ENCODE data around the gene CARMIL3. TPM values are rescaled to one million over a fixed set of nuclear protein-coding genes. Genes with fewer than 3 reads are reported as not detected.

CARMIL3 gene
- total RNA-seq, 3 donors from 2014 or later, result 0.16 to 0.98 (median 0.73) TPM

DNA sequence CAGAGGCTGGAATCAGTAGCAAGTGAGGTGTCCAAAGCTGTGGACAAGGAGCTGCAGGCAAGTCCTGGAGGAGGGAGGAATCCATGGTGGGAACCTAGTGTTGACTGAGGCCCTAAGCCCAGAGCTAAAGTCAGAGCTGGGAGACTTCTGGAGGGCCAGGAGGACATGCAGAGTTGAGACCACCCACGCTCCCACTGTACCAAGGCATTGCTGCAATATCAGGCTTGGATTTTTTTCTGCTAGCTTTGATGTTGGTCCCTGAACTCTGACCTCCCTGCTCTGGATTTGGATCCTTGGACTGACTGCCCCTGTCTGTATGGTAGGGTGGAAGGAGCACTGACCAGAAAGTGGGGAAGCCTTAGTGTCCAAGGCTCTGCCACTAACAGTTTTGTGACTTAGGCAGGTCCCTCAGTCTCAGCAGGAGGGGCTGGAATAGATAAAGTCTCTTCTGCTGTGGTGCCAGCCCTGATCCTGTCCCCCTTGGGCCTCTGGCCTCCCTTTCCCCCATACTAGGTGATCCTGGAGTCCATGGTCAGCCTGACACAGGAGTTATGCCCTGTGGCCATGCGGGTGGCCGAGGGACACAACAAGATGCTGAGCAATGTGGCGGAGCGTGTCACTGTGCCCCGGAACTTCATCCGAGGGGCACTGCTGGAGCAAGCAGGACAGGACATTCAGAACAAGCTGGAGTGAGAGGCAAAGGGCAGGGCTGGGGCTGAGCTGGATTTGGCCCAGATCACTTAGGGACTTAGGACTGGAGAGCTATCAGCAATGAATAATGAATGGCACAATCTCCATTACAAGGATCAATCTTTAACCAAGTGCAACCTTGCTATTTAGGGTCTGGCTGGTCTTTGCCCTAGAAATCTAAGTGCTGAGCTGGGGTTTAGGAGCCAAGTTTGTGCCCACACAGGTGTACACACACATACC is 9.4 kb downstream of the CARMIL3 start:
- intact Hi-C loops (cut with DNase I; ENCODE audit: low total_unique reads), result no loop called here
- DNase-seq (ENCODE audit: low spot score in 2 of 2), result no peak
- Histone ChIP-seq H3K27ac (no peak overlapping the region), H3K4me1 (no peaks in the 10 kb centered on the region), H3K9me3 (no peaks in the 10 kb centered on the region), H3K4me3 (no peak overlapping the region), H3K27me3 (no peaks in the 10 kb centered on the region), H3K36me3 (no peaks in the 10 kb centered on the region)
- no peak for TF ChIP-seq POLR2AphosphoS5 (IDR thresholded peaks at IDR 0.05)
- TF ChIP-seq POLR2A (IDR thresholded peaks at IDR 0.05), result no peak
- TF ChIP-seq, protein P1, sequence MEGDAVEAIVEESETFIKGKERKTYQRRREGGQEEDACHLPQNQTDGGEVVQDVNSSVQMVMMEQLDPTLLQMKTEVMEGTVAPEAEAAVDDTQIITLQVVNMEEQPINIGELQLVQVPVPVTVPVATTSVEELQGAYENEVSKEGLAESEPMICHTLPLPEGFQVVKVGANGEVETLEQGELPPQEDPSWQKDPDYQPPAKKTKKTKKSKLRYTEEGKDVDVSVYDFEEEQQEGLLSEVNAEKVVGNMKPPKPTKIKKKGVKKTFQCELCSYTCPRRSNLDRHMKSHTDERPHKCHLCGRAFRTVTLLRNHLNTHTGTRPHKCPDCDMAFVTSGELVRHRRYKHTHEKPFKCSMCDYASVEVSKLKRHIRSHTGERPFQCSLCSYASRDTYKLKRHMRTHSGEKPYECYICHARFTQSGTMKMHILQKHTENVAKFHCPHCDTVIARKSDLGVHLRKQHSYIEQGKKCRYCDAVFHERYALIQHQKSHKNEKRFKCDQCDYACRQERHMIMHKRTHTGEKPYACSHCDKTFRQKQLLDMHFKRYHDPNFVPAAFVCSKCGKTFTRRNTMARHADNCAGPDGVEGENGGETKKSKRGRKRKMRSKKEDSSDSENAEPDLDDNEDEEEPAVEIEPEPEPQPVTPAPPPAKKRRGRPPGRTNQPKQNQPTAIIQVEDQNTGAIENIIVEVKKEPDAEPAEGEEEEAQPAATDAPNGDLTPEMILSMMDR (IDR thresholded peaks at IDR 0.05), result no peak

DNA sequence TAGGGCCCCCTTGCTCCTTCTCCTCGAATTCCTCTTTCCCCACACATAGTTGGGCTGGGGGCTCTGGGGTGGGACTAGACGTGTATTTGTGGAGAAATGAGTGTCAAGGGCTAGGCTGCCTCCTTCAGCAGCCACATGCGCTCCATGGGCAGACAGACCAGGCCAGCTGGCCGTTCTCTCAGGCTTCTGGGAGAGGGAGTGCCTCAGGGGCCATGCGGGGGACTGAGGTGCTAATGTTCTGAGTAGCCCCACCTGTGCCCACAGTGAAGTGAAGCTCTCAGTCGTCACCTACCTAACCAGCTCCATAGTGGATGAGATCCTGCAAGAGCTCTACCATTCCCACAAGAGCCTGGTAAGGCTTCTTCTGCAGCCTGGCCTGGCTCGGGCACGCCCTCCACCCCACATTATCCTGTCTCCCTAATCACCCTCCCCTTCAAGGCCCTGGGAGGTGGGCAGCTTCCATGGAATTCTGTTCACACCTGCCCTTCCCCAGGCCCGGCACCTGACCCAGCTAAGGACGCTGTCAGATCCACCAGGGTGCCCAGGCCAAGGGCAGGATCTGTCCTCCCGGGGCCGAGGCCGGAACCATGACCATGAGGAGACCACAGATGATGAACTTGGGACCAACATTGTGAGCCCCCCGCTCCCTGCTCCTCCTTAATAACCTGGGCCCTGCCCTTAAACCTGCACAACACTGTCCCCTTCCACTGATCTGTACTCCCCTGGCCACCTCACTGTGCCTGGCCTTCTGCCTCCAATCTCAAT is 10.6 kb downstream of the CARMIL3 start:
- Histone ChIP-seq H3K27me3 (no peaks in the 10 kb centered on the region), H3K4me1 (no peaks in the 10 kb centered on the region), H3K36me3 (no peaks in the 10 kb centered on the region), H3K4me3 (no peak overlapping the region), H3K9me3 (no peaks in the 10 kb centered on the region), H3K27ac (no peak overlapping the region)
- intact Hi-C loops (cut with DNase I; ENCODE audit: low total_unique reads), result no loop called here
- TF ChIP-seq, protein P1 (IDR thresholded peaks at IDR 0.05), result no peak
- TF ChIP-seq POLR2AphosphoS5 (IDR thresholded peaks at IDR 0.05), result no peak
- no peak for TF ChIP-seq POLR2A (IDR thresholded peaks at IDR 0.05)
- no peak for DNase-seq (ENCODE audit: low spot score in 2 of 2)

DNA sequence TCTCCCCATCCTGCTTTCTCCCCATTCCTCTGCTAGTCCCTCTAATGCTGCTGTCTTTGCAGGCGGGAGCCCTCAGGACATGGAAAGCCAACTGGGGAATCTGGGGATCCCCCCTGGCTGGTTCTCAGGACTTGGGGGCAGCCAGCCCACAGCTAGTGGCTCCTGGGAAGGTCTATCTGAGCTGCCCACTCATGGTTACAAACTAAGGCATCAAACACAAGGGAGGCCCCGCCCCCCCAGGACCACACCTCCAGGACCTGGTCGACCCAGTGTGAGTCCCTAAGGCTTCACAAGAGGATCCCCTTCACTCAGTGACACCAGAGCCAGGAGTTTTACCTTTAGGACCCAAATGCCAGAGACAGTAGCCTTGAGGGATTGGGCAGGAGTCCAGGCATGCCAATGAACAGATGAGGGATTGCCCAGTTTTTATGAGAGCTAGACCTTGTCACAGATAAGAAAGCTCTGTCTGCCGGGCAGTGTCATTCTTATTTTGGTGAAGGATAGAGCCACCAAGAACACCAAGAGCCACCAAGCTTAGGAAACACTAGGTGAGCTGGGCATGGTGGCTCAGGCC is 11.5 kb downstream of the CARMIL3 start:
- Histone ChIP-seq H3K4me1 (no peaks in the 10 kb centered on the region), H3K9me3 (no peaks in the 10 kb centered on the region), H3K36me3 (no peaks in the 10 kb centered on the region), H3K4me3 (no peak overlapping the region), H3K27ac (no peak overlapping the region), H3K27me3 (no peaks in the 10 kb centered on the region)
- intact Hi-C loops (cut with DNase I; ENCODE audit: low total_unique reads), result no loop called here
- no peak for TF ChIP-seq POLR2AphosphoS5 (IDR thresholded peaks at IDR 0.05)
- no peak for TF ChIP-seq POLR2A (IDR thresholded peaks at IDR 0.05)
- TF ChIP-seq, protein P1 (IDR thresholded peaks at IDR 0.05), result no peak
- no peak for DNase-seq (ENCODE audit: low spot score in 2 of 2)

DNA sequence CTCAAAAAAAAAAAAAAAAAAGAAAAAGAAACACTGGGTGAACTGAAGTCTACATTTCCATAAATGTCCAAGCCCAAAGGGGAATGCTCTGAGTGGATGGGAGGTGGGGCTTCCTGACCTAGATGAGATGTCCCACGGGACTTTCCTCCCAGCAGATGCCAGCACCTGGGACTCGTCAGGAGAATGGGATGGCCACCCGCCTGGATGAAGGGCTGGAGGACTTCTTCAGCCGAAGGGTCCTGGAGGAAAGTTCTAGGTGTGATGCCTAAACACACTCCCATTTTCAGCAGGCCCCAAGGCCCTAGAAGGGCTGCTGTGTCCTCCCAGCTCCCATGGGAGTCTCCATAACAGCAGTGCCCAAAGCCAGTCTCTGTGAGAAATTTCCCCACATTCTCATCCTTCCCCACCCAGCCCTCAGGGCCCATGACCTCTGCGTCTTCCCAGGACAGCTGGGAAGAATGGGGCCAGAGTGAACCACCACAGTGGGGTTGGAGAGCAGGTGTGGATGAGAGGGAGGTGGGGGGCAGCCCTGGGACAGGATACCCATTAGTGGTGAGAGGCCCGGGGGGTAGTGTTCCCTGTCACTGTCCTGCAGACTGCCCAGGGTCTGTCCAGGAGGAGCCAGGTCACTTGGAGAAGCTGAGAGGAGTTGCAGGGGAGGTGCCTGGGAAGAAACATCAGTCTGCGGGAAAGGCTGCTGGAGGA is 12.4 kb downstream of the CARMIL3 start:
- intact Hi-C loops (cut with DNase I; ENCODE audit: low total_unique reads), result no loop called here
- H3K4me1 ChIP-seq, result no peaks in the 10 kb centered on the region
- TF ChIP-seq POLR2AphosphoS5 (IDR thresholded peaks at IDR 0.05), result no peak
- no peak for TF ChIP-seq POLR2A (IDR thresholded peaks at IDR 0.05)
- TF ChIP-seq, protein P1 (IDR thresholded peaks at IDR 0.05), result no peak
- H3K27ac ChIP-seq, result no peak overlapping the region
- no peaks in the 10 kb centered on the region for H3K9me3 ChIP-seq
- DNase-seq (ENCODE audit: low spot score in 2 of 2), result no peak
- no peaks in the 10 kb centered on the region for H3K27me3 ChIP-seq
- no peaks in the 10 kb centered on the region for H3K36me3 ChIP-seq
- H3K4me3 ChIP-seq, result no peak overlapping the region
